GM12801 (cell line): ENCODE results near the gene DOC2A.

Experiments
- TF ChIP-seq, protein P1 (sequence below): IDR thresholded peaks from one replicate; pipeline ENCODE4 v1.5.1; 2011; ENCODE audit warnings: control low read depth; ENCODE audit not compliant: insufficient read length; ENCODE audit errors: extremely low read depth

Gene DOC2A

DNA sequence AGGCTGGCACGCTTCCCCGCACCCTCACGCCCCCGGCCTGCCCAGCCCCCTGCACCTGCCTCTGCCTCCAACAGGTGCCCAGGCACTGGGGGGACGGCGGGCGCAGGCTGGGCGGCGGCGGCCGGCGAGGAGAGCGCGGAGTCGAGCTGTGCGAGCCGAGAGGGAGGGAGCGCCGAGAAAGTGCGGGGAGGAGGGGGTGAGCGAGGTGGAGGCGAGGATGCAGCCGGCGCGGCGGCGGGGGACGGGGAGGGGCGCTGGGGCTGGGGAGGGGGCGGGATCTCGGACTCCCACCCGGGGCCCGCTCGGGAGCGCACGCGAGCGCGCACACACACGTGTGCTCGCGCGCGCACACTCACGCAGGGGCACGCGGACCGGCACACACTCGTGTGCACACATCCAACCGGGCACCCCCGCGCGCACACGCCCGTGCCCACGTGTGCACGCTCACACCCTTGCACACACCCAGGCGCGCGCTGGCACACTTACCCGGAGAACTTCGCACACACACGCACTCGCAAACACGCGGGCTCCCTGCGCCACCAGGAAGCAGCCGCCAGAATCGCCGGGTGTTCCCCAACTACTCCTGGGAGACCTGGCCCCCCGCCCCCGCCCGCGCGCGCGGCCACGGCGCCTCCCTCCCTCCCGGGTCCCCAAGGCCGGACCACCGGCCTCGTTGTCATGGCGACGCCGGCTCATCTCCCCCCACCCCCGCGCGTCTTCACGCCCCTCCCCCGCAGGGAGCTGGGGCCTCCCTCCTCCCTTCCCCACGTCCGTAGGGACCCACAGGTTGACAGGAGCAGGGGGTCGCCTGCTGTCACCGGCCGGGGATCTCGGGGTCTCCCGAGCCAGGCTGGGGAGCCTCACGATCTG is at the start of gene DOC2A:
Gene DOC2A (minus strand): TSS at position 184 of the 870 bp plus-strand sequence. CDS start 805 bp downstream, outside the sequence.
- TF ChIP-seq, protein P1, sequence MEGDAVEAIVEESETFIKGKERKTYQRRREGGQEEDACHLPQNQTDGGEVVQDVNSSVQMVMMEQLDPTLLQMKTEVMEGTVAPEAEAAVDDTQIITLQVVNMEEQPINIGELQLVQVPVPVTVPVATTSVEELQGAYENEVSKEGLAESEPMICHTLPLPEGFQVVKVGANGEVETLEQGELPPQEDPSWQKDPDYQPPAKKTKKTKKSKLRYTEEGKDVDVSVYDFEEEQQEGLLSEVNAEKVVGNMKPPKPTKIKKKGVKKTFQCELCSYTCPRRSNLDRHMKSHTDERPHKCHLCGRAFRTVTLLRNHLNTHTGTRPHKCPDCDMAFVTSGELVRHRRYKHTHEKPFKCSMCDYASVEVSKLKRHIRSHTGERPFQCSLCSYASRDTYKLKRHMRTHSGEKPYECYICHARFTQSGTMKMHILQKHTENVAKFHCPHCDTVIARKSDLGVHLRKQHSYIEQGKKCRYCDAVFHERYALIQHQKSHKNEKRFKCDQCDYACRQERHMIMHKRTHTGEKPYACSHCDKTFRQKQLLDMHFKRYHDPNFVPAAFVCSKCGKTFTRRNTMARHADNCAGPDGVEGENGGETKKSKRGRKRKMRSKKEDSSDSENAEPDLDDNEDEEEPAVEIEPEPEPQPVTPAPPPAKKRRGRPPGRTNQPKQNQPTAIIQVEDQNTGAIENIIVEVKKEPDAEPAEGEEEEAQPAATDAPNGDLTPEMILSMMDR: no peak

DNA sequence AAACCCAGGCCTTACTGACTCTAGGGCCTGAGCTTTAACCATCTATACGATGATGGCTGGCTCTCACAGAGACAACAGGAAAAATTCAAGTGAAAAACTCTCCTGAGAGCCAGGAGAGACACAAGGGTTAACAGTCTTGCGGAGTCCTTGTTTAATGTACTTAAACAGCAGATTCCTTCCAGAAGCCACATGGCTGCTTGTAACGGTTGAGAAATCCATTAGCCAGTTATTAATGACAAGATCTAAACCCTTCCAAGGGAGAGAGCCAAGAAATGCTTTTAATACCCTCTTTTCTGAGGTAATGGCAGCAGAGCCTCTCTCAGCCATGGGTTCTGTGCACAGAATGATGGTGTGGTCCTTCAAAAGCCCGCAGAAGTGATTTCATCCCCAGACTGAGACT is 49.5 kb upstream of the DOC2A start:
- TF ChIP-seq, protein P1: no peak

DNA sequence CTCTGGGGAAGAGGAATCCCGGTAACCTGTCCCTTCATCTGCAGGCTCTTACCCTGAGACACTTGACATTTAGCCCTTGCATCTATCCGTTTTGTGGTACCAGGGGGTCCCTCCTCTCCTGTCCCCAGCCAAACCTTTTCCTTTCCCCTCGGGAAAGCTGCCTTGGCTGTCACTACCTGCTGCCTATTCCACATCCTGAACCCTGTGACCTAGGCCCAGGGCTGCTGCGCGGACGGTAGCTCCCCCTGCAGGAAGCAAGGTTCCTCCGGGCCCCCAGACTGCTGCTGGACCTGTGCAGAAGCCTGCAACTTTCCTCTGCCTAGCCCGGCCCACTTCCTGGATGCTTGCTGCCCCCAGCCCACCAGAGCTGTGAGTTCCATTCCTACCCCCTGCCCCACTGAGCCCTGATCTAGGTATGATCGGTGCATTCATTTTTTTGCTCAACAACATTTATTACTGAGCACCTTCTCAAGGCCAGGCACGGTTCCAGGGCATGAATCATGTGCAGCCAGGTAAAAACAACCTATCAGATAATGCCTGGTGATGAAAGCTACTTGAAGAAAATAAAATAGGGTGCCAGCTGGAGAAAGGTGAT is 44.2 kb upstream of the DOC2A start:
- TF ChIP-seq, protein P1: no peak

DNA sequence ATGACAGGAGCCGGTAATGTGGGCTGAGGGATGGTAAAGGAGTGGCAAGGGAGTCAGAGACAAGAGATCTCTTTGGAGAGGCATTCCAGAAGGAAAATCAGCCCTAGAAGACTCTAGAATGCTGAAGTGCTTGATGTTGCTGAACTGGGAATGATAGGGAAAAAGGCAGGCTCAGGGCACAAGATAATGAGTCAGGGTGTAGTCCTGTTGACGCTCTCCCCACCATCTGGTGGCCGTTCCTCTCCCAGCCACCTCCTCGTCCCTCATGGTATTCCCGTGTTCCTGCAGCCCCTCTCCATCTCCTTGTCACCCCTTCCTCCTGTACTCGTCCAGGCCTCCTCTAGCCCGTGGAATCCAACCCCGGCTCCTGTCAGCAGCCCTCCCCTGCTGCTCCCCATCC is 43.6 kb upstream of the DOC2A start:
- TF ChIP-seq, protein P1: no peak

DNA sequence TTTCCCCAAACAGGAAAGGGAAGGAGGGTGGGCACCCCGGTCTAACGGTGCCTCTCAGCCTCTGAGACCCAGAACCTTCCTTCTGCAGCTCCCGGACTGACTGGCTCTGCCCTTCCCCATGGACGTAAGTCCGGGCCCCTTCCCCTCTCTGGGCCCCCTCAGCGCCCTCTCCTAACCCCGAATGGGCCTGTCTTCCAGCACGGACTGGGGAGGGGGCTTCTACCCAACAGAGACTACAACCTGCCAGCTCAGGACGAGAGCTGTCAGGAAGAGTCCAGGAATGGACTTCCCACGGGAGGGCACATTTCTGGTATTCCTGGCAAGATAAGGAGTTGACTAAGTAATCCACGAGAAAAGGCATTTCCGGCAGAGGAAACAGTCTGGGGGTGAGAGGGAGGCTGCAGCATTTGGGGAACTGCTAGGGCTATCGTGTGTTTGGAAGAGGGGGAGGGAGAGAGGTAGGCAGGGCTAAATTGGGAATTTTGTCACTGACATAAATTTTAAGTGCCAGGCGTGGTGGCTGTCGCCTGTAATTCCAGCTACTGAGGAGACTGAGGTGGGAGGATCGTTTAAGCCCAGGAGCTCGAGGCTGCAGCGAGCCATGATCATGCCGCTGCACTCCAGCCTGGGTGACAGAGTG is 42.7 kb upstream of the DOC2A start:
- TF ChIP-seq, protein P1: no peak

DNA sequence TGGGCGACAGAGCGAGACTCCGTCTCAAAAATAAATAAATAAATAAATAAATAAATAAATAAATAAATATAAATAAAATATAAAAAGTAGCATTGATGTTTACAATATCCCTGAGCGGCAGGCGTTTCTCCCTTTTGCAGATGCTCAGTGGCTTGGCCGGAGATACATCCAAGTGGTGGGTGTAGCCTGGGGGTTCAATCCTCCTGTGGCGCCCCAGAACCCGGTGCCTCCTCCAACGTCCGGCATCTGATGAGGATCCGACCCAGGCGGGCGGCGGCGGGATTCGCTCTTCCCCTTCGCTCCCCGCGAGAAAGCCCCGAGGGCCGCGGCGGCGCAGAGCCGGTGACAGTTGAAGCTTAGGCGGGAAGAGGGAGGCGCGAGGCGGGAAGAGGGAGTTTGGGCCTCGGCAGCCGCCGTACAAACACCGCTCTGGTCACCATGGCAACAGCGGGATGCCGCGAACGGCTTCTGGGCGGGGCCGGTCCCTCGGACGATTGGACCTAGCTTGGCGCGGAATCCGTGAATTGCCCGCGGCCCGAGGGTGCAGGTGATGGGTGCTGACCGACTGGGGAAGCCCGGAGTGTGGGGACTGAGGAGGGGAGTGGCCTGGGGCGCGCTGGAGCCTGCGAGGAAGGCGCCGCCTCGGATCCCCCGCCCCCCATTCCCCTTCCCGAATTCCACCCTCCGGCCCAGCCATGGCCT is 42.0 kb upstream of the DOC2A start:
- TF ChIP-seq, protein P1: no peak

DNA sequence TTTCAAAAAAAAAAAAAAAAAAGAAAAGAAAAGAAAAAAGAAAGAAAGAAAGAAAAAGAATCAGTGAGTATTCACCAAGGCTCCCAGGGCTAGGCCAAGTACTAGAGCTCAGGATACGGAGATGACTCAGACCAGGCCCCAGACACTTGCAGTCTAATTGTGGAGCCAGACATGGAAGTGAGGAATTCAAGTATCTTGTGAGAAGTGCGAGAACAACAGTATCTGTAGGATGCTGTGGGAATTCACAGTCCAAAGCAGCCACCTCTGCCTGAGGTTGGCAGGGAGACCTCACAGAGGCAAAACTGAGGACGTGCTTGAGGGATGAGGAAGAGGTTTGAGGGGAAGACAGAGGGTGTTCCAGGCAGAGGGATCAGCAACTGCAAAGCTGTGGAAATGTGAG is 40.7 kb upstream of the DOC2A start:
- TF ChIP-seq, protein P1: no peak
